ENCODE results near the gene SLC30A1.

- TF ChIP-seq CTCF (IDR thresholded peaks at IDR 0.05) = no peak
- TF ChIP-seq POLR2A (IDR thresholded peaks at IDR 0.05) = no peak
Measured at GRCh38 chr1:211551638-211552460, 27.1 kb downstream of the SLC30A1 start.

Data from adrenal gland (tissue), 5 donors.